PC-3 (cell line): ENCODE results near the gene NTM. TPM values are rescaled to one million over a fixed set of nuclear protein-coding genes. Genes with fewer than 3 reads are reported as not detected.

Experiments
- ATAC-seq: fragments of 200-7000 bp; cut with Tn5 transposase; 2 replicates; pipeline ENCODE4 v1.9.1; 2020; ENCODE audit warnings: mild to moderate bottlenecking, moderate library complexity
- BruUV-seq: library from RNA; stranded (reverse); fragments of 400-500 nt; replicated peaks from 2 replicates; lab custom pipeline; 2021; lab: Mats Ljungman, UMichigan
- CTCF ChIA-PET: fragments of 300-600 bp; sonication (Branson Sonifier 250); formaldehyde crosslinking; loops from one replicate; lab custom pipeline; 2022; ENCODE audit warnings: antibody characterized with exemption; lab: Charles Lee
- POLR2A ChIA-PET: fragments of 300-600 bp; sonication (Branson Sonifier 250); formaldehyde crosslinking; loops from one replicate; lab custom pipeline; 2022; ENCODE audit warnings: antibody characterized with exemption; ENCODE audit not compliant: unreplicated experiment; lab: Charles Lee
- DNase-seq: peaks from one replicate; pipeline ENCODE4 v3.0.0-alpha.2; 2015
- H2AFZ ChIP-seq: fragments of 300-600 bp; sonication (generic); 2 replicates; pipeline ENCODE4 v1.6.0; 2016; ENCODE audit warnings: antibody characterized with exemption, low read length
- H3F3A ChIP-seq: fragments of 300-600 bp; sonication (generic); one replicate; pipeline ENCODE4 v1.6.0; 2017; ENCODE audit warnings: antibody characterized with exemption, low read length, control low read depth, mild to moderate bottlenecking; ENCODE audit not compliant: unreplicated experiment
- H3K27ac ChIP-seq: fragments of 300-600 bp; sonication (generic); 2 replicates; pipeline ENCODE4 v1.5.1; 2016; ENCODE audit warnings: mild to moderate bottlenecking, low read length
- H3K27me3 ChIP-seq: fragments of 300-600 bp; sonication (generic); 2 replicates; pipeline ENCODE4 v1.6.1; 2016; ENCODE audit warnings: low read length, mixed read lengths
- H3K36me3 ChIP-seq: fragments of 300-600 bp; sonication (generic); 2 replicates; pipeline ENCODE4 v1.6.1; 2016; ENCODE audit warnings: low read depth, mixed run types, low read length, mixed read lengths
- H3K4me1 ChIP-seq: fragments of 300-600 bp; sonication (generic); 2 replicates; pipeline ENCODE4 v1.5.1; 2016; ENCODE audit warnings: low read length; ENCODE audit not compliant: insufficient read depth
- H3K4me2 ChIP-seq: fragments of 300-600 bp; sonication (generic); 2 replicates; pipeline ENCODE4 v1.6.0; 2016; ENCODE audit warnings: low read length
- H3K4me3 ChIP-seq: fragments of 300-600 bp; sonication (generic); 2 replicates; pipeline ENCODE4 v1.5.1; 2016; ENCODE audit warnings: mild to moderate bottlenecking, low read length, mixed read lengths
- H3K79me2 ChIP-seq: fragments of 300-600 bp; sonication (generic); 2 replicates; pipeline ENCODE4 v1.6.1; 2017; ENCODE audit warnings: low read length, mixed read lengths
- H3K9ac ChIP-seq: fragments of 300-600 bp; sonication (generic); 2 replicates; pipeline ENCODE4 v1.6.0; 2016; ENCODE audit warnings: mild to moderate bottlenecking, low read length
- H3K9me2 ChIP-seq: fragments of 300-600 bp; sonication (generic); replicated peaks from 2 replicates; pipeline ENCODE4 v1.6.1; 2016; ENCODE audit warnings: mixed run types, low read length, mixed read lengths
- H3K9me3 ChIP-seq: fragments of 300-600 bp; sonication (generic); 2 replicates; pipeline ENCODE4 v1.6.1; 2016; ENCODE audit warnings: low read length, mixed read lengths
- H4K20me1 ChIP-seq: fragments of 300-600 bp; sonication (generic); 2 replicates; pipeline ENCODE4 v1.6.1; 2016; ENCODE audit warnings: low read length, mixed read lengths
- CTCF ChIP-seq: fragments of 300-600 bp; sonication (generic); conservative IDR thresholded peaks from 2 replicates; pipeline ENCODE4 v1.5.1; 2017; ENCODE audit warnings: antibody characterized with exemption, low read depth, mild to moderate bottlenecking, low read length
- EZH2 ChIP-seq: fragments of 300-600 bp; sonication (generic); IDR thresholded peaks from one replicate; pipeline ENCODE4 v1.6.1; 2017; ENCODE audit warnings: antibody characterized with exemption, mild to moderate bottlenecking, low read length; ENCODE audit not compliant: unreplicated experiment
- EZH2phosphoT487 ChIP-seq: fragments of 300-600 bp; sonication (generic); IDR thresholded peaks from 2 replicates; pipeline ENCODE4 v1.6.1; 2018; ENCODE audit warnings: mild to moderate bottlenecking, antibody characterized with exemption, low read length, borderline replicate concordance
- intact Hi-C: fragments of 100-400 bp; cut with micrococcal nuclease; formaldehyde crosslinking; loops from 2 replicates; pipeline ENCODE4 v1.9.0; 2023
- total RNA-seq: library from RNA; depleted of rRNA; stranded (reverse); fragments of >200 nt; gene quantifications from 2 replicates; pipeline ENCODE4 v1.2.3, GENCODE V29; 2014

NTM gene
- total RNA-seq, 1 experiment from 2014 or later, result not detected

GRCh38 chr11:131978351-131978750 is 607.9 kb downstream of the NTM start:
- no peaks in the 10 kb centered on the region for H4K20me1 ChIP-seq
- no peaks in the 10 kb centered on the region for H3K27me3 ChIP-seq
- H3K27ac ChIP-seq, result peak overlapping the region; percentile 51
- no peak overlapping the region; the same call in 1 of the 2 replicates for H2AFZ ChIP-seq
- DNase-seq (peak; percentile 50), ATAC-seq (peak; percentile 78)
- no peaks in the 10 kb centered on the region for H3F3A ChIP-seq
- no peak overlapping the region for H3K4me3 ChIP-seq
- intact Hi-C loops, result no loop called here
- H3K4me1 ChIP-seq, result peaks cover 19% of the 10 kb centered on the region
- no peaks in the 10 kb centered on the region for H3K79me2 ChIP-seq
- H3K9ac ChIP-seq, result no peak overlapping the region
- TF ChIP-seq EZH2, result no peak
- TF ChIP-seq CTCF, result no peak
- no peak for TF ChIP-seq EZH2phosphoT487
- BruUV-seq, result no TSS peak
- CTCF ChIA-PET, result interaction anchor here (0.6 kb wide), 1 partner anchor 1062 kb away, joined by 3 read pairs; the partner anchor contains the start of gene SNX19
- POLR2A ChIA-PET, result no interaction called here
- H3K36me3 ChIP-seq, result no peaks in the 10 kb centered on the region
- H3K9me2 ChIP-seq, result no peaks in the 10 kb centered on the region
- H3K9me3 ChIP-seq, result no peaks in the 10 kb centered on the region
- peak overlapping the region; percentile 61 for H3K4me2 ChIP-seq

- H2AFZ ChIP-seq, result no peak overlapping the region
- H3K4me1 ChIP-seq, result peaks cover 19% of the 10 kb centered on the region
- TF ChIP-seq CTCF (no peak), EZH2 (no peak), EZH2phosphoT487 (no peak)
- H3K79me2 ChIP-seq, result no peaks in the 10 kb centered on the region
- no peak overlapping the region for H3K9ac ChIP-seq
- no peaks in the 10 kb centered on the region for H3F3A ChIP-seq
- ATAC-seq (no peak), DNase-seq (no peak)
- ChIA-PET CTCF (no interaction called here), POLR2A (no interaction called here)
- H3K27me3 ChIP-seq, result no peaks in the 10 kb centered on the region
- intact Hi-C loops, result no loop called here
- H3K9me2 ChIP-seq, result no peaks in the 10 kb centered on the region
- H3K9me3 ChIP-seq, result no peaks in the 10 kb centered on the region
- no peak overlapping the region for H3K4me3 ChIP-seq
- H3K27ac ChIP-seq, result no peak overlapping the region
- no peaks in the 10 kb centered on the region for H3K36me3 ChIP-seq
- no peak overlapping the region for H3K4me2 ChIP-seq
- BruUV-seq, result no TSS peak
- no peaks in the 10 kb centered on the region for H4K20me1 ChIP-seq
Observed at GRCh38 chr11:131979364-131979763, 608.9 kb downstream of the NTM start.

GRCh38 chr11:131980199-131980598 is 609.8 kb downstream of the NTM start:
- Histone ChIP-seq H3F3A (no peaks in the 10 kb centered on the region), H3K4me3 (no peak overlapping the region), H3K9ac (no peak overlapping the region), H3K79me2 (no peaks in the 10 kb centered on the region), H3K27me3 (no peaks in the 10 kb centered on the region), H3K36me3 (no peaks in the 10 kb centered on the region), H3K4me1 (peaks cover 19% of the 10 kb centered on the region), H2AFZ (no peak overlapping the region), H4K20me1 (no peaks in the 10 kb centered on the region), H3K27ac (no peak overlapping the region), H3K9me3 (no peaks in the 10 kb centered on the region), H3K9me2 (no peaks in the 10 kb centered on the region), H3K4me2 (no peak overlapping the region)
- no TSS peak for BruUV-seq
- ChIA-PET POLR2A (no interaction called here), CTCF (no interaction called here)
- DNase-seq (no peak), ATAC-seq (no peak)
- TF ChIP-seq EZH2 (no peak), EZH2phosphoT487 (no peak), CTCF (no peak)
- intact Hi-C loops, result no loop called here
